Measurements from ENCODE around the gene WNT3A. TPM values are rescaled to one million over a fixed set of nuclear protein-coding genes. Genes with fewer than 3 reads are reported as not detected.

WNT3A gene
- total and polyA plus RNA-seq, 4 donors = 0.09 to 3.1 (median 1.9) TPM

DNA sequence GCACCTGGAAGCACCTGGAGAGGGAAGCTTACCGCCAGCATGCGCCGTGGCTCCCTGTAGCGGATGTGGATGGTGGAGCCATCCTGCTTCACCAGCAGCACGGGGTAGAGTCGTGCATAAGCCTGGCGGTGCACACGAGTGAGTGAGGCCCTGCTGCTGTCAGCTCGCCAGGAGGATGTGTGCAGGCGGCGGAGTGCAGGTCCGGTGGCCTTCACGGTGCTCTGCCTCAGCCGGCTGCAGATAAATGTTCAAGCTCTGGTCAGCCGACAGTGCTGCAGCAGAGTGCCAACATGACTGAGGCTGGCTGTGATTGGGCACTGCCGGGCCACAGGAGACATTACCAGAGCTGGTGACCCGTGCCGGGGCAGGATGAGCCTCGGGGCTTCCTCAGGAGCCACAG, 100.8 kb downstream of the WNT3A start:
- DNase-seq = no peak
- no peak overlapping the region for H3K9ac ChIP-seq (ENCODE audit: insufficient read depth in 1 of 2, low read length in 2 of 2)
- no peaks in the 10 kb centered on the region for H3K27me3 ChIP-seq (ENCODE audit: control insufficient read depth in 3 of 3, insufficient read depth in 3 of 3, low read length in 2 of 3)
- no peak overlapping the region for H3K27ac ChIP-seq (ENCODE audit: low read depth in 1 of 2, low read length in 1 of 2)
- TF ChIP-seq, protein P1, sequence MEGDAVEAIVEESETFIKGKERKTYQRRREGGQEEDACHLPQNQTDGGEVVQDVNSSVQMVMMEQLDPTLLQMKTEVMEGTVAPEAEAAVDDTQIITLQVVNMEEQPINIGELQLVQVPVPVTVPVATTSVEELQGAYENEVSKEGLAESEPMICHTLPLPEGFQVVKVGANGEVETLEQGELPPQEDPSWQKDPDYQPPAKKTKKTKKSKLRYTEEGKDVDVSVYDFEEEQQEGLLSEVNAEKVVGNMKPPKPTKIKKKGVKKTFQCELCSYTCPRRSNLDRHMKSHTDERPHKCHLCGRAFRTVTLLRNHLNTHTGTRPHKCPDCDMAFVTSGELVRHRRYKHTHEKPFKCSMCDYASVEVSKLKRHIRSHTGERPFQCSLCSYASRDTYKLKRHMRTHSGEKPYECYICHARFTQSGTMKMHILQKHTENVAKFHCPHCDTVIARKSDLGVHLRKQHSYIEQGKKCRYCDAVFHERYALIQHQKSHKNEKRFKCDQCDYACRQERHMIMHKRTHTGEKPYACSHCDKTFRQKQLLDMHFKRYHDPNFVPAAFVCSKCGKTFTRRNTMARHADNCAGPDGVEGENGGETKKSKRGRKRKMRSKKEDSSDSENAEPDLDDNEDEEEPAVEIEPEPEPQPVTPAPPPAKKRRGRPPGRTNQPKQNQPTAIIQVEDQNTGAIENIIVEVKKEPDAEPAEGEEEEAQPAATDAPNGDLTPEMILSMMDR (IDR thresholded peaks at IDR 0.05; ENCODE audit: control extremely low read depth, extremely low read depth) = no peak
- H3K36me3 ChIP-seq (ENCODE audit: control insufficient read depth in 4 of 4, insufficient read depth in 4 of 4, low read length in 4 of 4) = peaks cover 0 to 14% (median 4%) of the 10 kb centered on the region in 4 donors
- H3K9me3 ChIP-seq (ENCODE audit: control insufficient read depth in 4 of 4, insufficient read depth in 3 of 4, low read length in 3 of 4) = no peaks in the 10 kb centered on the region
- WGBS, 2 donors = 90 to 91% methylated on average over 19 of the region's 19 CpGs
- ATAC-seq (ENCODE audit: insufficient read depth, low FRiP score) = no peak
- peaks cover 0 to 18% (median 6%) of the 10 kb centered on the region in 5 donors for H3K4me1 ChIP-seq (ENCODE audit: control insufficient read depth in 5 of 5, insufficient read depth in 5 of 5, low read length in 5 of 5)
- no peak overlapping the region for H3K4me3 ChIP-seq

DNA sequence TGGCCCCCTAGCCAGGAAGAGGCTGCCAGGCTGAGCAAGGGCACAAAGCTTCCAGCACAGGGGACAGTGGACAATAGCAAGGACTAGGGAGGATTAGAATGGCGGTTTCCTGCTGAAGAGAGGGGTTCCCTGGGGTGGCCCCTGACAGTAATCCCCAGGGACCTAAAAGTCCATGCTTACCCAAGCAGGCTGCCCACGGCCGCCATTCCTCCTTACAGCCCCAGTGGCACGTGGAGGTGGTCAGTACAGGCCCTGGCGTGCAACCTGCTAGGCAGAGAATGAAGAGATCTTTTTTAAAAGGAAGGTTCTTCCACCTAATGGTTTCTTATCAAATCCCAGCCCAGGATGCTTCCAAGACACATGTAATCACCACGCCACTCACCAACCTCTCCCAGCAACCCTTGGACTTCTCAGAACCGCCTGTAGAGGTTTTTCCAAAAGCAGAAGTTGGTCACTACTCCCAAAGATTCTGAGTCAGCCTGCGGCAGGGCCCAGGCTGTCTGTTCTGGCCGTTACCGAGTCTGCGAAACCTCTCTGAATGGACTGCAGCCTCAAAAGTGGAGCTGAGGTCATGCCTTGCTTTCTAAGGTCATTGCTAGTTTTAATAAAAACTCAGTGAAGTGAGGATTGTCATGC, 101.4 kb downstream of the WNT3A start:
- Histone ChIP-seq H3K36me3 (ENCODE audit: control insufficient read depth in 4 of 4, insufficient read depth in 4 of 4, low read length in 4 of 4) (peaks cover 0 to 14% (median 4%) of the 10 kb centered on the region in 4 donors), H3K4me1 (ENCODE audit: control insufficient read depth in 5 of 5, insufficient read depth in 5 of 5, low read length in 5 of 5) (peaks cover 0 to 18% (median 6%) of the 10 kb centered on the region in 5 donors), H3K27ac (ENCODE audit: low read depth in 1 of 2, low read length in 1 of 2) (peak overlapping the region in 1 of 2 donors; percentile 96), H3K9me3 (ENCODE audit: control insufficient read depth in 4 of 4, insufficient read depth in 3 of 4, low read length in 3 of 4) (no peaks in the 10 kb centered on the region), H3K9ac (ENCODE audit: insufficient read depth in 1 of 2, low read length in 2 of 2) (peak overlapping the region; percentile 41 to 80), H3K4me3 (no peak overlapping the region), H3K27me3 (ENCODE audit: control insufficient read depth in 3 of 3, insufficient read depth in 3 of 3, low read length in 2 of 3) (no peaks in the 10 kb centered on the region)
- no peak for DNase-seq
- TF ChIP-seq, protein P1 (IDR thresholded peaks at IDR 0.05; ENCODE audit: control extremely low read depth, extremely low read depth) = no peak
- no peak for ATAC-seq (ENCODE audit: insufficient read depth, low FRiP score)
- WGBS, 2 donors = 68 to 72% methylated on average over 11 of the region's 11 CpGs

DNA sequence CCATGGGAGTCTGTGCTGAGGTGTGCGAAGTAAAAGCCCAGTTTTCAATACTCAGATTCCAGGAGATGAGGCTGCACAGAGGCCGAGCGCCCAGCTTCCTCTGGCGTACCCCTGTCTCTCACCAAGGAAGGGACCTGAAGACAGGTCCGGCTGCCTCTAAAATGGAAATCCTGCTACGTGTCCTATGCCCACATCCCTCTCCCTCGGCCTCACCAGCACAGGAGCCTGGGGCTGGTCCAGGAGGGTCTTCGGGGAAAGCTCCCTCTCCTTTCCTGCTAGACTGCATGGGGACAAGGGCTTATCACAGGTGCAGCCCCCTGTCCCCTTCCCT, 101.9 kb downstream of the WNT3A start:
- DNase-seq (no peak), ATAC-seq (ENCODE audit: insufficient read depth, low FRiP score) (no peak)
- no peaks in the 10 kb centered on the region for H3K27me3 ChIP-seq (ENCODE audit: control insufficient read depth in 3 of 3, insufficient read depth in 3 of 3, low read length in 2 of 3)
- H3K4me3 ChIP-seq = peak overlapping the region; percentile 92
- no peaks in the 10 kb centered on the region for H3K9me3 ChIP-seq (ENCODE audit: control insufficient read depth in 4 of 4, insufficient read depth in 3 of 4, low read length in 3 of 4)
- H3K9ac ChIP-seq (ENCODE audit: insufficient read depth in 1 of 2, low read length in 2 of 2) = peak overlapping the region; percentile 41 to 80
- peak overlapping the region; percentile 75 to 96 for H3K27ac ChIP-seq (ENCODE audit: low read depth in 1 of 2, low read length in 1 of 2)
- H3K36me3 ChIP-seq (ENCODE audit: control insufficient read depth in 4 of 4, insufficient read depth in 4 of 4, low read length in 4 of 4) = peaks cover 0 to 14% (median 4%) of the 10 kb centered on the region in 4 donors
- WGBS, 2 donors = 1 to 4% methylated on average over 8 of the region's 8 CpGs
- peaks cover 0 to 18% (median 3%) of the 10 kb centered on the region in 5 donors for H3K4me1 ChIP-seq (ENCODE audit: control insufficient read depth in 5 of 5, insufficient read depth in 5 of 5, low read length in 5 of 5)
- TF ChIP-seq, protein P1 (IDR thresholded peaks at IDR 0.05; ENCODE audit: control extremely low read depth, extremely low read depth) = no peak

Data from lung (tissue), 12 donors.